ENCODE results near the gene ZNF277. TPM values are rescaled to one million over a fixed set of nuclear protein-coding genes. Genes with fewer than 3 reads are reported as not detected.

ZNF277 gene
- total RNA-seq, 1 experiment from 2014 or later, result 21.3 TPM

DNA sequence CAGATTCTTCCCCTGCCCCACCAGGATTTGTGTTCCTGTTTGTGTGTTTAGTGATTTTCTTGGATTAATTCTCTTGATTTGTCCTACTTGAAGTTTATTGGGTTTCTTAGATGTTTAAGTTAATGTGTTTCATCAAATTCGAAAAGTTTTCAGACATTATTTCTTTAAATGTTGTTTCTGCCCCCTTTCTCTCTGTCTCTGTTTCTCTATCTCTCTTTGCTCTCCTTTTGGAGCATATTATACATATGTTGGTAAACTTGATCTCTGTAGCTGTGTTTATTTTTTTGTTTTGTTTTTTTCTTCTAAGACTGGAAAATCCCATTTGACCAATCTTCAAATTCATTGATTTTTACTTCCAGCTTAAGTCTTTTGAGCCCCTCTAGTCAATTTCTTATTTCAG, 115.6 kb downstream of the ZNF277 start:
- Histone ChIP-seq H3K36me3 (ENCODE audit: control insufficient read depth in 1 of 2, insufficient read depth in 2 of 2, low read length in 2 of 2) (no peaks in the 10 kb centered on the region), H3K9ac (ENCODE audit: low read length) (no peak overlapping the region), H3K9me3 (ENCODE audit: control insufficient read depth in 1 of 2, insufficient read depth in 1 of 2, low read depth in 1 of 2, low read length in 2 of 2) (no peaks in the 10 kb centered on the region), H3K4me2 (ENCODE audit: low read length) (no peak overlapping the region), H3K4me3 (replicated peaks in 1 of 2; ENCODE audit: low read depth in 1 of 2, low read length in 2 of 2) (no peak overlapping the region), H3K27me3 (ENCODE audit: insufficient read depth, low read length) (no peaks in the 10 kb centered on the region), H4K20me1 (ENCODE audit: insufficient read depth) (no peaks in the 10 kb centered on the region), H3K27ac (ENCODE audit: low read depth, low read length) (no peak overlapping the region), H2AFZ (ENCODE audit: low read depth, low read length, poor library complexity, severe bottlenecking) (no peak overlapping the region), H3K9me2 (ENCODE audit: insufficient read depth) (no peaks in the 10 kb centered on the region), H3K4me1 (ENCODE audit: control insufficient read depth in 1 of 2, insufficient read depth in 2 of 2, low read length in 2 of 2) (no peaks in the 10 kb centered on the region), H3K79me2 (ENCODE audit: insufficient read depth, low read length) (no peaks in the 10 kb centered on the region)
- ChIA-PET RAD21 (ENCODE audit: low non-redundant PET in 1 of 2, low total read pairs in 2 of 2, uncharacterized antibody in 2 of 2, unreplicated experiment in 2 of 2) (no interaction called here), CTCF (no interaction called here), POLR2A (no interaction called here)
- ATAC-seq (no peak), DNase-seq (ENCODE audit: low read depth, low spot score) (no peak)
- TF ChIP-seq ZFX (IDR thresholded peaks at IDR 0.05) (no peak), FOSL1 (IDR thresholded peaks at IDR 0.05; ENCODE audit: low read depth) (no peak), YY1 (IDR thresholded peaks at IDR 0.05; ENCODE audit: extremely low read depth, insufficient replicate concordance, low read depth, low read length) (no peak), EGR1 (IDR thresholded peaks at IDR 0.05; ENCODE audit: low read depth) (no peak), EZH2phosphoT487 (IDR thresholded peaks at IDR 0.05; ENCODE audit: borderline replicate concordance) (no peak)
- intact Hi-C loops (cut with micrococcal nuclease), result no loop called here
- BruUV-seq (replicated peaks), result no TSS peak

DNA sequence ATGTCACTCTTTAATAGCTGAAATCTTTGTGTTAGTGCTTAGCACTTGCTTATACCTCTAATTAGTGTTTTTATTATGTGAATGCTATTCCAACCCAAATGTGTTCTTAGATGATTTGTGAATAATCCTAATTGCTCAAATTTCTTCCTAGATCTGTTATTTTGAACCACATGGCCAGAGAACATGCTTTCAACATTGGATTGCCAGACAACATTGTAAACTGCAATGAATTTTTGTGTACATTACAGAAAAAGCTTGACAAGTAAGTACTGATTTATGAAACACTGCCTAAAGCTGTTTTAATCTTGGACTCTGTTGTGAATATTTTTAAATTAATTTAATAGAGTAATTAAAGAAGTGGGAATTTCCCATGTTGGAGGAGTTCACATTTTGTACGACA, 121.1 kb downstream of the ZNF277 start:
- ChIA-PET CTCF (no interaction called here), RAD21 (ENCODE audit: low non-redundant PET in 1 of 2, low total read pairs in 2 of 2, uncharacterized antibody in 2 of 2, unreplicated experiment in 2 of 2) (no interaction called here), POLR2A (no interaction called here)
- no peaks in the 10 kb centered on the region for H3K79me2 ChIP-seq (ENCODE audit: insufficient read depth, low read length)
- H2AFZ ChIP-seq (ENCODE audit: low read depth, low read length, poor library complexity, severe bottlenecking), result no peak overlapping the region
- H3K9me2 ChIP-seq (ENCODE audit: insufficient read depth), result no peaks in the 10 kb centered on the region
- H3K9ac ChIP-seq (ENCODE audit: low read length), result no peak overlapping the region
- no peaks in the 10 kb centered on the region for H4K20me1 ChIP-seq (ENCODE audit: insufficient read depth)
- DNase-seq (ENCODE audit: low read depth, low spot score), result no peak
- TF ChIP-seq ELF1 (IDR thresholded peaks at IDR 0.05; ENCODE audit: borderline replicate concordance, low read depth) (no peak), EZH2 (IDR thresholded peaks at IDR 0.05) (no peak), CBX3 (IDR thresholded peaks at IDR 0.05; ENCODE audit: low read depth) (no peak), TCF7L2 (IDR thresholded peaks at IDR 0.05; ENCODE audit: borderline replicate concordance, extremely low read depth, insufficient read depth, insufficient read length) (no peak), YY1 (IDR thresholded peaks at IDR 0.05; ENCODE audit: extremely low read depth, insufficient replicate concordance, low read depth, low read length) (no peak), POLR2AphosphoS5 (IDR thresholded peaks at IDR 0.05; ENCODE audit: low read depth, low read length) (no peak), EZH2phosphoT487 (IDR thresholded peaks at IDR 0.05; ENCODE audit: borderline replicate concordance) (no peak), ZNF274 (IDR thresholded peaks at IDR 0.05; ENCODE audit: low read depth, low read length) (no peak), RAD21 (IDR thresholded peaks at IDR 0.05; ENCODE audit: low read depth) (no peak)
- TF ChIP-seq, protein P1, sequence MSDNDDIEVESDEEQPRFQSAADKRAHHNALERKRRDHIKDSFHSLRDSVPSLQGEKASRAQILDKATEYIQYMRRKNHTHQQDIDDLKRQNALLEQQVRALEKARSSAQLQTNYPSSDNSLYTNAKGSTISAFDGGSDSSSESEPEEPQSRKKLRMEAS (IDR thresholded peaks at IDR 0.05), result no peak
- TF ChIP-seq, protein P2, sequence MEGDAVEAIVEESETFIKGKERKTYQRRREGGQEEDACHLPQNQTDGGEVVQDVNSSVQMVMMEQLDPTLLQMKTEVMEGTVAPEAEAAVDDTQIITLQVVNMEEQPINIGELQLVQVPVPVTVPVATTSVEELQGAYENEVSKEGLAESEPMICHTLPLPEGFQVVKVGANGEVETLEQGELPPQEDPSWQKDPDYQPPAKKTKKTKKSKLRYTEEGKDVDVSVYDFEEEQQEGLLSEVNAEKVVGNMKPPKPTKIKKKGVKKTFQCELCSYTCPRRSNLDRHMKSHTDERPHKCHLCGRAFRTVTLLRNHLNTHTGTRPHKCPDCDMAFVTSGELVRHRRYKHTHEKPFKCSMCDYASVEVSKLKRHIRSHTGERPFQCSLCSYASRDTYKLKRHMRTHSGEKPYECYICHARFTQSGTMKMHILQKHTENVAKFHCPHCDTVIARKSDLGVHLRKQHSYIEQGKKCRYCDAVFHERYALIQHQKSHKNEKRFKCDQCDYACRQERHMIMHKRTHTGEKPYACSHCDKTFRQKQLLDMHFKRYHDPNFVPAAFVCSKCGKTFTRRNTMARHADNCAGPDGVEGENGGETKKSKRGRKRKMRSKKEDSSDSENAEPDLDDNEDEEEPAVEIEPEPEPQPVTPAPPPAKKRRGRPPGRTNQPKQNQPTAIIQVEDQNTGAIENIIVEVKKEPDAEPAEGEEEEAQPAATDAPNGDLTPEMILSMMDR (IDR thresholded peaks at IDR 0.05 in 2 of 3, conservative IDR thresholded peaks at IDR 0.05 in 1 of 3; ENCODE audit: borderline replicate concordance in 1 of 3, insufficient read depth in 1 of 3, low read depth in 2 of 3, low read length in 2 of 3), result no peak
- TF ChIP-seq, protein P3, sequence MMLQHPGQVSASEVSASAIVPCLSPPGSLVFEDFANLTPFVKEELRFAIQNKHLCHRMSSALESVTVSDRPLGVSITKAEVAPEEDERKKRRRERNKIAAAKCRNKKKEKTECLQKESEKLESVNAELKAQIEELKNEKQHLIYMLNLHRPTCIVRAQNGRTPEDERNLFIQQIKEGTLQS (IDR thresholded peaks at IDR 0.05), result no peak
- H3K27ac ChIP-seq (ENCODE audit: low read depth, low read length), result no peak overlapping the region
- H3K36me3 ChIP-seq (ENCODE audit: control insufficient read depth in 1 of 2, insufficient read depth in 2 of 2, low read length in 2 of 2), result no peaks in the 10 kb centered on the region
- H3K4me3 ChIP-seq (replicated peaks in 1 of 2; ENCODE audit: low read depth in 1 of 2, low read length in 2 of 2), result no peak overlapping the region
- H3K27me3 ChIP-seq (ENCODE audit: insufficient read depth, low read length), result no peaks in the 10 kb centered on the region
- ATAC-seq, result no peak
- no peaks in the 10 kb centered on the region for H3K4me1 ChIP-seq (ENCODE audit: control insufficient read depth in 1 of 2, insufficient read depth in 2 of 2, low read length in 2 of 2)
- intact Hi-C loops (cut with micrococcal nuclease), result no loop called here
- H3K4me2 ChIP-seq (ENCODE audit: low read length), result no peak overlapping the region
- H3K9me3 ChIP-seq (ENCODE audit: control insufficient read depth in 1 of 2, insufficient read depth in 1 of 2, low read depth in 1 of 2, low read length in 2 of 2), result no peaks in the 10 kb centered on the region
- BruUV-seq (replicated peaks), result no TSS peak

Data from HCT116 (cell line).